ENCODE results near the gene PXT1.

PXT1 gene

DNA sequence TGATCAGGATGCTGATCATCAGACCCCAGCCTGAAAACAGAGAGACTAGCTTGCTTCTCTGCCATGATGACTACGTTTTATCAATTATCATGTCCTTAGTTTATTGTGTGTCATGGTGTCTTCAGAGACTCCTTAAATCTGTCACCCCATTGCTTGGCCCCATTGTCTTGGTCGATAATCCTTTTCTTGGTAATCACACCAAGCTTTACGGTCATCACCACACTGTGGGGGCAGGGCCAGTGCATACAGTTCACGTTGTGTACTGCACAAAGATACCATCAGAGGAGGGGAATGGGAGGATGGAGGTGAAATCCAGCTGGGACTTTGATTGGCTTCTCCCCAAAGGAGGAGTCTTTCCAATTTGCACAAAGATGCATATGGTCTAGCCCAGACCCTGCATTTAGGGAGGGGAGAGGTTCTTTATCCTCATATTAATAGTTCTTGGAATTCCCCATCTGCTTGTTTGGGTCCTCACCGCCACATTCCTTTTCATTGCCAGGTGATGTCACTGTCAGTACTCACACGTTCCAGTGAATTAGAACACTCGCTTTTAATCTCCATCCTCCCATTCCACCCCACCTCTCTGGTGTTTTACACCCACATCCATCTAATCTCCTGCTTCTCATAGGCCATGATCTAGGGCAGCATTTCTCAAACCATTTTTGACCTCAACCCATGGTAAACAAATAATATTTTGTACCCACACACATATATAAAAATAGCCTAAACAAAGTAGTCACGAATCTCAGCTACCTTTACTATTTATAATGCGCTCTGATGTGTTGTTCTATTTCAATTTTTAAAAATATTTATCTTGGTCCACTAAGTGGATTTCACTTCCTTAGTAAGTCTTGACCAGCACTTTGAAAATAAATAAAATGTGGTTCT, 60.9 kb downstream of the PXT1 start:
- no peaks in the 10 kb centered on the region for H3K27me3 ChIP-seq (replicated peaks; ENCODE audit: control insufficient read depth, insufficient read depth, low read length, poor library complexity, severe bottlenecking)
- no peak for DNase-seq
- H3K4me1 ChIP-seq (ENCODE audit: control insufficient read depth, insufficient read depth, low read length, poor library complexity, severe bottlenecking), result peaks cover 4% of the 10 kb centered on the region
- H3K36me3 ChIP-seq (ENCODE audit: control insufficient read depth, insufficient read depth, low read length), result no peaks in the 10 kb centered on the region
- no peaks in the 10 kb centered on the region for H3K9me3 ChIP-seq (ENCODE audit: control insufficient read depth, low read length)
- H3K27ac ChIP-seq (ENCODE audit: insufficient read depth, low read length, poor library complexity, severe bottlenecking), result no peak overlapping the region
- H3K4me3 ChIP-seq (ENCODE audit: insufficient read depth, low read depth, low read length, poor library complexity, severe bottlenecking), result no peak overlapping the region

DNA sequence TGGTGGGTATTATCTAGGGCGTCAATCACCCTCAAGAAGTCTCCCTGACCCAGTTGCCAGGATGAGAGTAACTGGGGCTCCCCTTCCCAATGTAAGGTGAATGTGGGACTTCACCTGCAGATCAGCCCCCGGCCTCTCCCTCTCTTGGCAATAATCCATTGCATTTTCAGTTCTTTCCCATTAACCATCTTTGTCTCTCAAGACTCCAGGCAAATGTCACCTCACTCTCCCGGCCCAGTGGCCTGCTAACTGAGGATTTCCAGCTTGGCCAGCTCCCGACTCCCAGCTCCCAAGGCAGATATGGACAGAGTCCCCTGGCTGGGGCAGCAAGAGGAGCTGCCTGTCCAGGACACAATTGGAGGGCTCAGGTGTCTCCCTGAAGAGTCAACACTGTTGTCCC, 62.5 kb downstream of the PXT1 start:
- Histone ChIP-seq H3K4me3 (ENCODE audit: insufficient read depth, low read depth, low read length, poor library complexity, severe bottlenecking) (no peak overlapping the region), H3K27ac (ENCODE audit: insufficient read depth, low read length, poor library complexity, severe bottlenecking) (no peak overlapping the region), H3K9me3 (ENCODE audit: control insufficient read depth, low read length) (no peaks in the 10 kb centered on the region), H3K27me3 (replicated peaks; ENCODE audit: control insufficient read depth, insufficient read depth, low read length, poor library complexity, severe bottlenecking) (no peaks in the 10 kb centered on the region), H3K4me1 (ENCODE audit: control insufficient read depth, insufficient read depth, low read length, poor library complexity, severe bottlenecking) (no peaks in the 10 kb centered on the region), H3K36me3 (ENCODE audit: control insufficient read depth, insufficient read depth, low read length) (no peaks in the 10 kb centered on the region)
- no peak for DNase-seq

DNA sequence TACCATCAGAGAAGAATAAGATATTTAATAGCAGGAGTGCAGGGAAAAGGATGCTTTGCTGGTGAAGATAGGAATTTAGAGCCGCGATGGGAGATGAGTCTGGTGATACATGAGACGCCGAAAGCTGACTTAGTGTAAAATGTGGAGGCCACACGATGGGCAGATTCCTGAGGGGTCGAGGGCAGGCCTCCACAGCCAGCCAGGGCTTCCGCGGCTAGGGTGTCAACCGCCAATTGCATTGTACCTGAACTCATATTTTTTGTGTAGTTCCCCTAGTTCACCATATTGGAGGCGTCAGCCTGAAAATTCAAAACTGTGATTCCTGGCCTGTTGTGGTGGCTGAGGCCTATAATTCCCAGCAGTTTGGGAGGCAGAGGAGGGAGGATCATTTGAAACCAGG, 63.7 kb downstream of the PXT1 start:
- H3K27me3 ChIP-seq (replicated peaks; ENCODE audit: control insufficient read depth, insufficient read depth, low read length, poor library complexity, severe bottlenecking), result no peaks in the 10 kb centered on the region
- no peaks in the 10 kb centered on the region for H3K36me3 ChIP-seq (ENCODE audit: control insufficient read depth, insufficient read depth, low read length)
- H3K4me1 ChIP-seq (ENCODE audit: control insufficient read depth, insufficient read depth, low read length, poor library complexity, severe bottlenecking), result no peaks in the 10 kb centered on the region

DNA sequence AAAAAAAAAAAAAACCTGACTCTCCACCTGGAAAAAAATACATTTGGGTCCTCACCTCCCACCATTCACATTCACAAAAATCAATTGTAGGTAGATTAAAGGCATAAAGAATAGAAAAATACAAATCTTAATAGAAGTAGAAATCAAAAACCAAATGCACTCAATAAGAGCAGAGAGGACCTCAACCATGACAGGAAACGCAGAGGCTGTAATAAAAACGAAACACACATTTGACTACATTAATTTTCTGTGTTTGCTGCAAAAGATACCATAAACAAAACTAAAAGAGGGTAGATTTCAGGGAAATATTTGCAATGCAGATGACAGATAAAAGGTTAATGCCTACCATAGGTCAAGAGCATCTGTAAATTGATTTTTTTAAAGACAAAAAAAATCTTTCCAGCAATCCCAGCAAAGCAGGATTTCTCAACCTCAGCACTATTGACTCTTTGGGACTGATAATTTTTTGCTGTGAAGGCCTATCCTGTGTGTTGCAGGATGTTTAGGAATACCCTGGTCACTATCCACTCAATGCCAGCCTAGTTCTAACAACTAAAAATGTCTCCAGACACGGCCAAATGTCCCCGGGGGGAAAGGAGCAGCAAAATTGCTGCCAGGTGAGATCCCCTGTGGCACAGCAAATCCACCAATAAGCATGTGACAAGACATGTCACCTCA, 64.3 kb downstream of the PXT1 start:
- DNase-seq, result no peak
- Histone ChIP-seq H3K36me3 (ENCODE audit: control insufficient read depth, insufficient read depth, low read length) (no peaks in the 10 kb centered on the region), H3K4me1 (ENCODE audit: control insufficient read depth, insufficient read depth, low read length, poor library complexity, severe bottlenecking) (no peaks in the 10 kb centered on the region), H3K27ac (ENCODE audit: insufficient read depth, low read length, poor library complexity, severe bottlenecking) (no peak overlapping the region), H3K27me3 (replicated peaks; ENCODE audit: control insufficient read depth, insufficient read depth, low read length, poor library complexity, severe bottlenecking) (no peaks in the 10 kb centered on the region), H3K4me3 (ENCODE audit: insufficient read depth, low read depth, low read length, poor library complexity, severe bottlenecking) (no peak overlapping the region), H3K9me3 (ENCODE audit: control insufficient read depth, low read length) (no peaks in the 10 kb centered on the region)

More for the DNA sequence above, 63.7 kb downstream of the PXT1 start:
- Histone ChIP-seq H3K27ac (ENCODE audit: insufficient read depth, low read length, poor library complexity, severe bottlenecking) (no peak overlapping the region), H3K4me3 (ENCODE audit: insufficient read depth, low read depth, low read length, poor library complexity, severe bottlenecking) (no peak overlapping the region), H3K9me3 (ENCODE audit: control insufficient read depth, low read length) (no peaks in the 10 kb centered on the region)
- DNase-seq, result no peak

DNA sequence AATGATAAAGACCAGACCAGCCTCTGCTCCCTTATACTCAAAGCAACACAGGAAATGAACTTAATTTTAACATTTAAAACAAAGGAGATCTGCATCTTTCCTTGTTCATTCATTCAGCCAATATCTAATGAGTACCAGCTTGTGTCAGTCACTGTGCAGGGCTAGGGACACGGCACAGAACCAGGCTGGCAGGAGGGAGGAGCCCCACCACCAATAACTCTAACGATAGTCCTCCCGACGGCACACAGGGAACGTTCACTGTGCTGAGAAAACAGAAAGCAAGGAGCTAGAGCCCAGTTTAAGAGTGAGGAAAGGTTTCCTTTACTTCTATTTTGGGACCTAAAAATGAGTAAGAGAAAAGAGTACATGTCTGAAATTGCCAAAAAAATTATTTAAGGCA, 65.1 kb downstream of the PXT1 start:
- no peaks in the 10 kb centered on the region for H3K27me3 ChIP-seq (replicated peaks; ENCODE audit: control insufficient read depth, insufficient read depth, low read length, poor library complexity, severe bottlenecking)
- no peak overlapping the region for H3K4me3 ChIP-seq (ENCODE audit: insufficient read depth, low read depth, low read length, poor library complexity, severe bottlenecking)
- no peaks in the 10 kb centered on the region for H3K4me1 ChIP-seq (ENCODE audit: control insufficient read depth, insufficient read depth, low read length, poor library complexity, severe bottlenecking)
- no peaks in the 10 kb centered on the region for H3K9me3 ChIP-seq (ENCODE audit: control insufficient read depth, low read length)
- DNase-seq, result no peak
- H3K36me3 ChIP-seq (ENCODE audit: control insufficient read depth, insufficient read depth, low read length), result no peaks in the 10 kb centered on the region
- no peak overlapping the region for H3K27ac ChIP-seq (ENCODE audit: insufficient read depth, low read length, poor library complexity, severe bottlenecking)

DNA sequence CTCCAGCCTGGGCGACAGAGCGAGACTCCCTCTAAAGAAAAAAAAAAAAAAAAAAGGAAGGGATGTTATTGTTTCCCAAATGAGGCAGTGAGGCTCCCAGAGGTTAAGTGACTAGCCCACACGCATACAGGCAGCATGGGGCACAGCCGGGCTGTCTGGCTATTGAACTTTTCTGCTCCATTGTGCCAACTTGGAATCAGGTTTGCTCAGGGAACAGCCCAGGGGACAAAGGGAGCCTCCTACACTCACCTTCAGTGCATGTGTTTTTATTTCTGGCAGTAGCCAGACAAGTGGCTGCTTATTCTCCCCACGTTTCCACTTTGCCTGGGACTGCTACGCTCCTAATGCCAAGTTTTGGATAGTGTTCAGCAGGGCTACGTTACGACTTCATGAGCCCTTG, 65.9 kb downstream of the PXT1 start:
- DNase-seq, result no peak
- no peaks in the 10 kb centered on the region for H3K9me3 ChIP-seq (ENCODE audit: control insufficient read depth, low read length)
- H3K4me1 ChIP-seq (ENCODE audit: control insufficient read depth, insufficient read depth, low read length, poor library complexity, severe bottlenecking), result no peaks in the 10 kb centered on the region
- no peak overlapping the region for H3K4me3 ChIP-seq (ENCODE audit: insufficient read depth, low read depth, low read length, poor library complexity, severe bottlenecking)
- H3K27ac ChIP-seq (ENCODE audit: insufficient read depth, low read length, poor library complexity, severe bottlenecking), result no peak overlapping the region
- H3K36me3 ChIP-seq (ENCODE audit: control insufficient read depth, insufficient read depth, low read length), result no peaks in the 10 kb centered on the region
- no peaks in the 10 kb centered on the region for H3K27me3 ChIP-seq (replicated peaks; ENCODE audit: control insufficient read depth, insufficient read depth, low read length, poor library complexity, severe bottlenecking)

DNA sequence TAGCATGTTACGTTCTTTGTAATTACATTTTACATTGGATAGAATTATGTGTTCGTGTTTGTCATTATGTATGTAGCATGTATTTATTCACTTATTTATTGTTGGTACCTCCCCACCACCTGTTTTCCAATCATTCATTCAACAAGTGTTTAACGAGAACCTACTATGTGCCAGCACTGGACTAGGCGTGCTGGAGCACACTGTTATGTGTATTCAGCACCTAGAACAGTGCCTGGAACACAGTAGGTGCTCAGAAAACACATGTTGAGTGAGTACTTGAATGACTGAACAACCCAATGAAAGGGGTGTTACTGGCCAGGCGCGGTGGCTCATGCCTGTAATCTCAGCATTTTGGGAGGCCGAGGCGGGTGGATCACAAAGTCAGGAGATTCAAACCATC, 66.5 kb downstream of the PXT1 start:
- H3K9me3 ChIP-seq (ENCODE audit: control insufficient read depth, low read length), result no peaks in the 10 kb centered on the region
- no peak overlapping the region for H3K27ac ChIP-seq (ENCODE audit: insufficient read depth, low read length, poor library complexity, severe bottlenecking)
- no peaks in the 10 kb centered on the region for H3K4me1 ChIP-seq (ENCODE audit: control insufficient read depth, insufficient read depth, low read length, poor library complexity, severe bottlenecking)
- H3K36me3 ChIP-seq (ENCODE audit: control insufficient read depth, insufficient read depth, low read length), result no peaks in the 10 kb centered on the region
- H3K27me3 ChIP-seq (replicated peaks; ENCODE audit: control insufficient read depth, insufficient read depth, low read length, poor library complexity, severe bottlenecking), result no peaks in the 10 kb centered on the region
- DNase-seq, result no peak
- no peak overlapping the region for H3K4me3 ChIP-seq (ENCODE audit: insufficient read depth, low read depth, low read length, poor library complexity, severe bottlenecking)

DNA sequence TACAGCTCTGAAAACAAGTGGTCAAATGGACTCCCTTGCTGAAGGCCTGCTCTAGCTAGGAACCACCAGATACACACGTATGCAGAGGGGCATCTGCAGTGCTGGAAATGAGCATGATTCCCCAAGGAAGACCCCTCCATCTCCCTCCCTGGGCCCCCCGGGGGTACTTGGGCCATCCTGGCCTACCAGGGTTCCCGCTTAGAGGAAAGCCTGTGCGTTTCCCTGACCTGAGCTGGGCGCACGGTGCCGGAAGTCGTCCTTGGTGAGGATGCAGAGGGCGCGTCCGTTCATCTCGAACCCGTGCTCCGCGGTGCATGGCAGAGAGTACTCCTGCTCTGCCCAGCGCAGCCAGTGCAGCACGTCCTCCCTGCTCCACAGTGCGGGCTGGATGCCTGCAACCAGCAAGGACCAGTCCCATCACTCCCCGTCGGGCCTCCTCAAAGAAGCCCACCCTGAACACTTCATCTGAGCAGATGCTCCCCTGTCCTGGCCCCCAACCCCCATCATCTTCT, 67.0 kb downstream of the PXT1 start:
- Histone ChIP-seq H3K36me3 (ENCODE audit: control insufficient read depth, insufficient read depth, low read length) (no peaks in the 10 kb centered on the region), H3K4me1 (ENCODE audit: control insufficient read depth, insufficient read depth, low read length, poor library complexity, severe bottlenecking) (no peaks in the 10 kb centered on the region), H3K4me3 (ENCODE audit: insufficient read depth, low read depth, low read length, poor library complexity, severe bottlenecking) (no peak overlapping the region), H3K9me3 (ENCODE audit: control insufficient read depth, low read length) (no peaks in the 10 kb centered on the region), H3K27ac (ENCODE audit: insufficient read depth, low read length, poor library complexity, severe bottlenecking) (no peak overlapping the region), H3K27me3 (replicated peaks; ENCODE audit: control insufficient read depth, insufficient read depth, low read length, poor library complexity, severe bottlenecking) (no peaks in the 10 kb centered on the region)
- no peak for DNase-seq

DNA sequence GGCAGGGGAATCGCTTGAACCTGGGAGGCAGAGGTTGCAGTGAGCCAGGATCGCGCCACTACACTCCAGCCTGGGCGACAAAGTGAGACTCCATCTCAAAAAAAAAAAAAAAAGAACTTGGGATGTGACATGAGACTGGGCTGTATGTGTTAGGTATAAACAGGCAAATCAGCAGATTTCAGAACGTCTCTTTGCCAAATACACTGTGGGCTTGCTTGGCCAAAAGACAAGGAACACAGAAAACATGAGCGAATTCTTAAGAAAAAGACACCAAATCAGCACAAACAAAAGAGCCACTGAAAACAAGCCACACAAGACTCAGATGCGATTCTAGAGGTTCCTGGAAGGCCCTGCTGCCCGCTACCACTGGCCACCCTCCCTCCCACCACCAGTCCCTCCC, 67.7 kb downstream of the PXT1 start:
- no peaks in the 10 kb centered on the region for H3K9me3 ChIP-seq (ENCODE audit: control insufficient read depth, low read length)
- H3K36me3 ChIP-seq (ENCODE audit: control insufficient read depth, insufficient read depth, low read length), result no peaks in the 10 kb centered on the region
- no peak overlapping the region for H3K27ac ChIP-seq (ENCODE audit: insufficient read depth, low read length, poor library complexity, severe bottlenecking)
- no peaks in the 10 kb centered on the region for H3K27me3 ChIP-seq (replicated peaks; ENCODE audit: control insufficient read depth, insufficient read depth, low read length, poor library complexity, severe bottlenecking)
- H3K4me1 ChIP-seq (ENCODE audit: control insufficient read depth, insufficient read depth, low read length, poor library complexity, severe bottlenecking), result no peaks in the 10 kb centered on the region
- DNase-seq, result no peak
- no peak overlapping the region for H3K4me3 ChIP-seq (ENCODE audit: insufficient read depth, low read depth, low read length, poor library complexity, severe bottlenecking)

DNA sequence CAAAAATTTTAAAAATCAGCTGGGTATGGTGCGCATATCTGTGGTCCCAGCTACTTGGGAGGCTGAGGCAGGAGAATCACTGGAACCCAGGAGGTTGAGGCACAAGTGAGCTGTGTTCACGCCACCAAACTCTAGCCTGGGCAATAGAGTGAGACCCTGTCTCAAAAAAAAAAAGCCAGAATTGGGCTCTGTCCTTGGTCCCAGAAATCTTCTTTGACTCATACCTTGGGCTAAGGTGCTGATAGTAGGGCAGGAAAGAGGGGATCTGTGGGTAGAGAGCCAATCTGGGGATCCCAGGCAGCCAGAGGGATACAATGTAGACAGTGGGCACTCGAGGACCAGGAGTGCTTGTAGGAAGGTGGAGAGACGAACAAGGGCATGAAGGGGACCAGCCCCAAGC, 68.5 kb downstream of the PXT1 start:
- H3K4me3 ChIP-seq (ENCODE audit: insufficient read depth, low read depth, low read length, poor library complexity, severe bottlenecking), result no peak overlapping the region
- H3K36me3 ChIP-seq (ENCODE audit: control insufficient read depth, insufficient read depth, low read length), result no peaks in the 10 kb centered on the region
- no peaks in the 10 kb centered on the region for H3K27me3 ChIP-seq (replicated peaks; ENCODE audit: control insufficient read depth, insufficient read depth, low read length, poor library complexity, severe bottlenecking)
- H3K9me3 ChIP-seq (ENCODE audit: control insufficient read depth, low read length), result no peaks in the 10 kb centered on the region
- no peaks in the 10 kb centered on the region for H3K4me1 ChIP-seq (ENCODE audit: control insufficient read depth, insufficient read depth, low read length, poor library complexity, severe bottlenecking)
- no peak overlapping the region for H3K27ac ChIP-seq (ENCODE audit: insufficient read depth, low read length, poor library complexity, severe bottlenecking)
- DNase-seq, result no peak

Data from effector memory CD4-positive, alpha-beta T cell (primary cell).